HepG2 (cell line): ENCODE data around the gene CALCB. TPM values are rescaled to one million over a fixed set of nuclear protein-coding genes. Genes with fewer than 3 reads are reported as not detected.

Source experiments
- ATAC-seq: fragments of 200-7000 bp; cut with Tn5 transposase; 3 replicates; pipeline ENCODE4 v1.9.1; 2020; ENCODE audit warnings: mild to moderate bottlenecking, moderate library complexity
- BruUV-seq: library from RNA; stranded (reverse); fragments of 400-500 nt; replicated peaks from 2 replicates; lab custom pipeline; 2021; lab: Mats Ljungman, UMichigan
- CTCF ChIA-PET: fragments of 300-600 bp; formaldehyde crosslinking; extraction: SDS; loops from one replicate; lab custom pipeline; 2021; ENCODE audit warnings: low total read pairs, inconsistent platforms, low intra/inter-chr PET ratio; lab: Yijun Ruan, JAX
- POLR2A ChIA-PET: fragments of 350-600 bp; sonication (Branson Sonifier 250); formaldehyde crosslinking; loops from one replicate; lab custom pipeline; 2020; ENCODE audit warnings: antibody characterized with exemption, inconsistent platforms; lab: Yijun Ruan, JAX
- DNase-seq: peaks from one replicate; pipeline ENCODE4 v3.0.0-alpha.2; 2015; ENCODE audit warnings: low spot score
- FAIRE-seq: peaks from 3 replicates; lab custom pipeline; 2011; peaks lifted over from hg19 to GRCh38; lab: Jason Lieb, UNC
- H2AFZ ChIP-seq: one replicate; pipeline ENCODE4 v1.6.1; 2011; ENCODE audit warnings: low read length, inconsistent platforms
- H3K27ac ChIP-seq: fragments of 300-600 bp; 3 replicates; pipeline ENCODE4 v1.8.0; 2011; ENCODE audit warnings: mixed run types, mild to moderate bottlenecking, mixed read lengths, low read length, inconsistent platforms; ENCODE audit not compliant: insufficient read depth; ENCODE audit errors: extremely low read length
- H3K27me3 ChIP-seq, 2 experiments: fragments of 200-600 bp in 1 of 2; 2 replicates in 1 of 2; 3 replicates in 1 of 2; pipeline versions ENCODE4 v1.6.0 to v1.8.0; 2011; ENCODE audit warnings: low read length in 2 of 2, mild to moderate bottlenecking in 2 of 2, moderate library complexity in 2 of 2, inconsistent platforms in 1 of 2; ENCODE audit not compliant: insufficient read depth in 2 of 2, control insufficient read depth in 1 of 2
- H3K36me3 ChIP-seq, 2 experiments: fragments of 200-600 bp in 1 of 2; replicated peaks in 1 of 2; 2 replicates in 1 of 2; 3 replicates in 1 of 2; pipeline versions ENCODE4 v1.5.1 to v1.8.0; 2011; ENCODE audit warnings: low read length in 2 of 2, inconsistent platforms in 1 of 2; ENCODE audit not compliant: insufficient read depth in 2 of 2, control insufficient read depth in 1 of 2
- H3K4me1 ChIP-seq: 2 replicates; pipeline ENCODE4 v1.5.1; 2012; ENCODE audit warnings: low read length, inconsistent platforms; ENCODE audit not compliant: insufficient read depth
- H3K4me2 ChIP-seq: 2 replicates; pipeline ENCODE4 v1.6.0; 2011; ENCODE audit warnings: low read depth, low read length, inconsistent platforms
- H3K4me3 ChIP-seq, 3 experiments: fragments of 200-600 bp in 1 of 3; sonication (generic), shearing (Covaris generic) in 1 of 3; replicated peaks in 1 of 3; 2 replicates each; pipeline ENCODE4 v1.5.1; 2011 to 2016; ENCODE audit warnings: low read length in 3 of 3, inconsistent platforms in 2 of 3, low read depth in 2 of 3, mild to moderate bottlenecking in 2 of 3, control low read depth in 1 of 3, mixed read lengths in 1 of 3; ENCODE audit not compliant: insufficient read depth in 1 of 3
- H3K79me2 ChIP-seq: one replicate; pipeline ENCODE4 v1.6.1; 2011; ENCODE audit warnings: low read length, inconsistent platforms; ENCODE audit not compliant: insufficient read depth
- H3K9ac ChIP-seq: 2 replicates; pipeline ENCODE4 v1.6.0; 2011; ENCODE audit warnings: mild to moderate bottlenecking, low read depth, low read length, inconsistent platforms; ENCODE audit not compliant: insufficient read depth
- H3K9me3 ChIP-seq: 2 replicates; pipeline ENCODE4 v1.5.1; 2012; ENCODE audit warnings: mild to moderate bottlenecking, low read length
- H4K20me1 ChIP-seq: 2 replicates; pipeline ENCODE4 v1.6.0; 2011; ENCODE audit warnings: inconsistent platforms, mild to moderate bottlenecking, low read length, moderate library complexity; ENCODE audit not compliant: insufficient read depth
- BORCS8-MEF2B ChIP-seq: sonication (generic); formaldehyde crosslinking; IDR thresholded peaks from 2 replicates; pipeline ENCODE4 v1.8.0; 2022; ENCODE audit warnings: mild to moderate bottlenecking, missing genetic modification reagents
- HNF1A ChIP-seq, 2 experiments: sonication (generic) in 1 of 2; formaldehyde crosslinking in 1 of 2; IDR thresholded peaks; 2 replicates each; pipeline versions ENCODE4 v1.4.0 to v1.6.1; 2016 to 2020; ENCODE audit warnings: borderline replicate concordance in 1 of 2, low read depth in 1 of 2, mild to moderate bottlenecking in 1 of 2, missing genetic modification reagents in 1 of 2
- NRL ChIP-seq: sonication (generic); formaldehyde crosslinking; IDR thresholded peaks from 2 replicates; pipeline ENCODE4 v1.5.0; 2020; ENCODE audit warnings: missing genetic modification reagents, mild to moderate bottlenecking, moderate library complexity, borderline replicate concordance
- SNAPC2 ChIP-seq: sonication (generic); formaldehyde crosslinking; IDR thresholded peaks from 2 replicates; pipeline ENCODE4 v1.8.1; 2022; ENCODE audit warnings: mild to moderate bottlenecking, missing genetic modification reagents
- TERF1 ChIP-seq: sonication (generic); formaldehyde crosslinking; IDR thresholded peaks from 2 replicates; pipeline ENCODE4 v1.8.0; 2022; ENCODE audit warnings: mild to moderate bottlenecking, missing genetic modification reagents, moderate library complexity
- ZNF549 ChIP-seq: sonication (generic); formaldehyde crosslinking; IDR thresholded peaks from 2 replicates; pipeline ENCODE4 v1.5.0; 2020; ENCODE audit warnings: missing genetic modification reagents
- ZNF572 ChIP-seq: sonication (generic); formaldehyde crosslinking; IDR thresholded peaks from 2 replicates; pipeline ENCODE4 v1.5.1; 2020; ENCODE audit warnings: mild to moderate bottlenecking, missing genetic modification reagents
- ZNF605 ChIP-seq: sonication (generic); formaldehyde crosslinking; IDR thresholded peaks from 2 replicates; pipeline ENCODE4 v1.8.0; 2022; ENCODE audit warnings: mild to moderate bottlenecking, missing genetic modification reagents
- ZNF788 ChIP-seq: sonication (generic); formaldehyde crosslinking; IDR thresholded peaks from 2 replicates; pipeline ENCODE4 v1.5.0; 2020; ENCODE audit warnings: mild to moderate bottlenecking, missing genetic modification reagents, borderline replicate concordance
- WGBS: methylation state at CpG from one replicate; pipeline ENCODE4 v1.1.6; 2017; ENCODE audit warnings: low lambda C conversion rate; 5-methylcytosine and 5-hydroxymethylcytosine counted together
- in situ Hi-C: cut with HindIII; loops from 2 replicates; pipeline ENCODE4 v1.10.0; 2017; ENCODE audit warnings: low pct_unique_long_range_greater_than_20kb; ENCODE audit not compliant: extremely low pct_ligation_motif_present
- intact Hi-C: fragments of 100-400 bp; cut with micrococcal nuclease; formaldehyde crosslinking; loops from one replicate; pipeline ENCODE4 v1.10.0; 2022; ENCODE audit not compliant: unreplicated experiment
- polyA plus RNA-seq, 8 experiments: library from polyadenylated mRNA; depleted of rRNA in 3 of 8; stranded (reverse) in 7 of 8; unstranded in 1 of 8; fragments of >200 nt; fragmentation: Illumina TruSeq in 4 of 8; extraction: Trizol in 4 of 8; gene quantifications; 2 replicates each; pipeline versions ENCODE4 v1.2.1 to v1.2.3, GENCODE V29; 2011 to 2016; ENCODE audit warnings: low read depth in 4 of 8, missing spikeins in 1 of 8, mixed read lengths in 1 of 8; ENCODE audit not compliant: insufficient read depth in 1 of 8
- total RNA-seq, 5 experiments: library from RNA; depleted of rRNA; stranded (reverse); fragments of >200 nt; fragmentation: Illumina TruSeq; extraction: Trizol; gene quantifications; 2 replicates each; pipeline ENCODE4 v1.2.3, GENCODE V29; 2016; ENCODE audit warnings: low read depth in 1 of 5

CALCB gene
- total and polyA plus RNA-seq, 2 of the 13 experiments (the other 11 are each of a cell fraction or from before 2014, with no cell fraction given): not detected

- H3K9me3 ChIP-seq: no peaks in the 10 kb centered on the region
- intact Hi-C loops (no loop called here), in situ Hi-C loops (no loop called here)
- 0% methylated on average over 1 of the region's 2 CpGs for WGBS
- no peaks in the 10 kb centered on the region for H3K36me3 ChIP-seq
- no peaks in the 10 kb centered on the region for H4K20me1 ChIP-seq
- no peak for ATAC-seq
- FAIRE-seq: no peak
- no peak overlapping the region for H3K4me3 ChIP-seq
- no TSS peak for BruUV-seq
- no peak for TF ChIP-seq ZNF788
- TF ChIP-seq TERF1 (CRISPR knock-in tag): no peak
- TF ChIP-seq ZNF572: no peak
- no peak for TF ChIP-seq HNF1A (IDR thresholded peaks at IDR 0.05; ENCODE audit: low read depth)
- TF ChIP-seq HNF1A (CRISPR knock-in tag; IDR thresholded peaks at IDR 0.05; ENCODE audit: borderline replicate concordance): no peak
- TF ChIP-seq NRL (CRISPR knock-in tag): no peak
- no peak for TF ChIP-seq ZNF549 (CRISPR knock-in tag)
- TF ChIP-seq SNAPC2 (CRISPR knock-in tag): no peak
- TF ChIP-seq ZNF605 (CRISPR knock-in tag): no peak
- TF ChIP-seq BORCS8-MEF2B (CRISPR knock-in tag): no peak
- H2AFZ ChIP-seq: no peak overlapping the region
- H3K4me1 ChIP-seq: no peaks in the 10 kb centered on the region
- CTCF ChIA-PET: no interaction called here
- no peak overlapping the region for H3K4me2 ChIP-seq
- no peak overlapping the region for H3K9ac ChIP-seq
- POLR2A ChIA-PET: no interaction called here
- no peak for DNase-seq
- H3K79me2 ChIP-seq: no peaks in the 10 kb centered on the region
- H3K27ac ChIP-seq: no peak overlapping the region
- H3K27me3 ChIP-seq: no peaks in the 10 kb centered on the region
Observed at GRCh38 chr11:15108592-15109130, 35.3 kb downstream of the CALCB start.
